A549 (cell line): Measurements from ENCODE around the gene PILRB.

Experiments
- KDM5A ChIP-seq: fragments of 200-600 bp; sonication (generic); IDR thresholded peaks from 2 replicates; pipeline ENCODE4 v1.6.1; 2016; ENCODE audit warnings: antibody characterized with exemption, mild to moderate bottlenecking
- MAFK ChIP-seq: fragments of 450-650 bp; IDR thresholded peaks from 2 replicates; pipeline ENCODE4 v1.6.1; 2014; ENCODE audit not compliant: partially characterized antibody
- RNF2 ChIP-seq: fragments of 200-600 bp; sonication (generic); IDR thresholded peaks from 2 replicates; pipeline ENCODE4 v1.6.1; 2016; ENCODE audit warnings: low read depth, mild to moderate bottlenecking, antibody characterized with exemption, moderate library complexity, borderline replicate concordance

GRCh38 chr7:100370746-100371145 lies 12.8 kb downstream of the PILRB start:
- TF ChIP-seq RNF2, result no peak
- no peak for TF ChIP-seq KDM5A
- no peak for TF ChIP-seq MAFK
